Neural progenitor cell (in vitro differentiated cells): Measurements from ENCODE around the gene LRRC18. TPM values are rescaled to one million over a fixed set of nuclear protein-coding genes. Genes with fewer than 3 reads are reported as not detected.

Experiments
- DNase-seq: peaks from one replicate; pipeline ENCODE4 v3.0.0-alpha.2; 2016; ENCODE audit warnings: low spot score
- H2AFZ ChIP-seq: fragments of 200-600 bp; sonication (generic); replicated peaks from 2 replicates; pipeline ENCODE4 v1.6.1; 2016; ENCODE audit warnings: antibody characterized with exemption
- H3F3A ChIP-seq: fragments of 200-600 bp; sonication (generic); 2 replicates; pipeline ENCODE4 v1.6.1; 2016; ENCODE audit warnings: antibody characterized with exemption, low read depth
- H3K27ac ChIP-seq: fragments of 200-600 bp; sonication (generic); 2 replicates; pipeline ENCODE4 v1.5.1; 2016; ENCODE audit warnings: mild to moderate bottlenecking
- H3K27me3 ChIP-seq: fragments of 200-600 bp; sonication (generic); 2 replicates; pipeline ENCODE4 v1.6.1; 2016; ENCODE audit warnings: mild to moderate bottlenecking, moderate library complexity
- H3K36me3 ChIP-seq: fragments of 200-600 bp; sonication (generic); 2 replicates; pipeline ENCODE4 v1.5.1; 2016
- H3K4me1 ChIP-seq: fragments of 200-600 bp; sonication (generic); 2 replicates; pipeline ENCODE4 v1.6.1; 2016; ENCODE audit warnings: mixed run types
- H3K4me2 ChIP-seq: fragments of 200-600 bp; sonication (generic); 2 replicates; pipeline ENCODE4 v1.6.1; 2016
- H3K4me3 ChIP-seq: fragments of 200-600 bp; sonication (generic); 2 replicates; pipeline ENCODE4 v1.5.1; 2016
- H3K79me2 ChIP-seq: fragments of 200-600 bp; sonication (generic); 2 replicates; pipeline ENCODE4 v1.6.1; 2016; ENCODE audit warnings: low read depth
- H3K9ac ChIP-seq: fragments of 200-600 bp; sonication (generic); 2 replicates; pipeline ENCODE4 v1.6.1; 2016
- H3K9me3 ChIP-seq: fragments of 200-600 bp; sonication (generic); 2 replicates; pipeline ENCODE4 v1.5.1; 2016; ENCODE audit warnings: low read depth
- H4K20me1 ChIP-seq: fragments of 200-600 bp; sonication (generic); 2 replicates; pipeline ENCODE4 v1.6.1; 2016; ENCODE audit warnings: low read depth
- H3K27ac Mint-ChIP-seq: 3 replicates; pipeline ENCODE4 v1.8.0; 2021; ENCODE audit warnings: mixed read lengths
- H3K27me3 Mint-ChIP-seq: 2 replicates; pipeline ENCODE4 v1.8.0; 2022; ENCODE audit warnings: low read depth, mild to moderate bottlenecking, inconsistent platforms, moderate library complexity, mixed read lengths; ENCODE audit not compliant: insufficient read depth
- H3K36me3 Mint-ChIP-seq: 3 replicates; pipeline ENCODE4 v1.8.0; 2021; ENCODE audit warnings: mixed read lengths
- H3K4me1 Mint-ChIP-seq: 3 replicates; pipeline ENCODE4 v1.8.0; 2021; ENCODE audit warnings: mixed read lengths
- H3K4me3 Mint-ChIP-seq: 3 replicates; pipeline ENCODE4 v1.8.0; 2021; ENCODE audit warnings: mild to moderate bottlenecking, moderate library complexity, mixed read lengths
- H3K9me3 Mint-ChIP-seq: 3 replicates; pipeline ENCODE4 v1.8.0; 2020; ENCODE audit warnings: mixed read lengths
- EZH2 ChIP-seq: fragments of 200-600 bp; sonication (generic); IDR thresholded peaks from 2 replicates; pipeline ENCODE4 v1.6.1; 2017; ENCODE audit warnings: antibody characterized with exemption, mild to moderate bottlenecking, moderate library complexity
- EZH2phosphoT487 ChIP-seq: fragments of 200-600 bp; sonication (generic); IDR thresholded peaks from 2 replicates; pipeline ENCODE4 v1.6.1; 2017; ENCODE audit warnings: antibody characterized with exemption
- total RNA-seq: library from RNA; depleted of rRNA; stranded (reverse); fragments of >200 nt; gene quantifications from 2 replicates; pipeline ENCODE4 v1.2.3, GENCODE V29; 2015; ENCODE audit warnings: low replicate concordance
- TF ChIP-seq, protein P1 (sequence below): fragments of 200-600 bp; sonication (generic); IDR thresholded peaks from 2 replicates; pipeline ENCODE4 v1.5.1; 2017; ENCODE audit warnings: antibody characterized with exemption, mild to moderate bottlenecking

LRRC18 gene
- total RNA-seq, 1 donor from 2014 or later: not detected

DNA sequence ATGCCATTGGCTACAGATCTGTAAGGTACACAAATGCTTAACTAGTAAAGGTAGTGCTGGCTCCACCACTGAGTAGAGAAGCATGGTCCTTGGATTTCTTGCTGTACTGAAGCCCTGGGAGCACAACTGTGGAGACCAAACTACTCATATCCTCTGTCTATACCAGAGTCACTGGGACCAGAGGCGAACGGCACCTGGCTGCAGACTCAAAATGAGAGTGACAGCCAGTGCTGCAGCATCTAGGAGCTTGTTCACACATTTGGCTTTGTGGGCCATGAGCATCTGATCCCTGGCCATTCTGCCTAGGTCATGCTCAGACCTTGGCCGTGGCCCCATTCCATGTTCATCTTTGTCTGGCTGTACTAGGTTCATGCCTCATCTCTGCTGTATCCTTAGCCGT is 31.9 kb downstream of the LRRC18 start:
- Mint-ChIP-seq H3K27me3 (peaks cover 8% of the 10 kb centered on the region), H3K9me3 (no peaks in the 10 kb centered on the region), H3K4me1 (no peaks in the 10 kb centered on the region), H3K27ac (no peak overlapping the region), H3K4me3 (no peak overlapping the region), H3K36me3 (no peaks in the 10 kb centered on the region)
- Histone ChIP-seq H3K79me2 (no peaks in the 10 kb centered on the region), H3K27ac (no peak overlapping the region), H3K36me3 (no peaks in the 10 kb centered on the region), H3K27me3 (no peaks in the 10 kb centered on the region), H3K4me3 (no peak overlapping the region), H4K20me1 (no peaks in the 10 kb centered on the region), H3K4me1 (no peaks in the 10 kb centered on the region), H3K9ac (no peak overlapping the region), H3F3A (no peaks in the 10 kb centered on the region), H3K4me2 (no peak overlapping the region), H2AFZ (no peak overlapping the region), H3K9me3 (no peaks in the 10 kb centered on the region)
- DNase-seq: no peak
- TF ChIP-seq, protein P1, sequence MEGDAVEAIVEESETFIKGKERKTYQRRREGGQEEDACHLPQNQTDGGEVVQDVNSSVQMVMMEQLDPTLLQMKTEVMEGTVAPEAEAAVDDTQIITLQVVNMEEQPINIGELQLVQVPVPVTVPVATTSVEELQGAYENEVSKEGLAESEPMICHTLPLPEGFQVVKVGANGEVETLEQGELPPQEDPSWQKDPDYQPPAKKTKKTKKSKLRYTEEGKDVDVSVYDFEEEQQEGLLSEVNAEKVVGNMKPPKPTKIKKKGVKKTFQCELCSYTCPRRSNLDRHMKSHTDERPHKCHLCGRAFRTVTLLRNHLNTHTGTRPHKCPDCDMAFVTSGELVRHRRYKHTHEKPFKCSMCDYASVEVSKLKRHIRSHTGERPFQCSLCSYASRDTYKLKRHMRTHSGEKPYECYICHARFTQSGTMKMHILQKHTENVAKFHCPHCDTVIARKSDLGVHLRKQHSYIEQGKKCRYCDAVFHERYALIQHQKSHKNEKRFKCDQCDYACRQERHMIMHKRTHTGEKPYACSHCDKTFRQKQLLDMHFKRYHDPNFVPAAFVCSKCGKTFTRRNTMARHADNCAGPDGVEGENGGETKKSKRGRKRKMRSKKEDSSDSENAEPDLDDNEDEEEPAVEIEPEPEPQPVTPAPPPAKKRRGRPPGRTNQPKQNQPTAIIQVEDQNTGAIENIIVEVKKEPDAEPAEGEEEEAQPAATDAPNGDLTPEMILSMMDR: no peak
- TF ChIP-seq EZH2: no peak
- no peak for TF ChIP-seq EZH2phosphoT487

GRCh38 chr10:48906841-48907240 is 32.8 kb downstream of the LRRC18 start:
- no peak overlapping the region for H2AFZ ChIP-seq
- H4K20me1 ChIP-seq: no peaks in the 10 kb centered on the region
- peaks cover 8% of the 10 kb centered on the region for H3K27me3 Mint-ChIP-seq
- DNase-seq: no peak
- no peak overlapping the region for H3K4me3 ChIP-seq
- H3K4me1 ChIP-seq: no peaks in the 10 kb centered on the region
- no peaks in the 10 kb centered on the region for H3K27me3 ChIP-seq
- TF ChIP-seq EZH2 (no peak), EZH2phosphoT487 (no peak)
- TF ChIP-seq, protein P1: no peak
- H3K4me3 Mint-ChIP-seq: no peak overlapping the region
- H3K36me3 Mint-ChIP-seq: no peaks in the 10 kb centered on the region
- no peak overlapping the region for H3K27ac Mint-ChIP-seq
- H3K9me3 Mint-ChIP-seq: no peaks in the 10 kb centered on the region
- no peak overlapping the region for H3K4me2 ChIP-seq
- H3K4me1 Mint-ChIP-seq: no peaks in the 10 kb centered on the region
- no peaks in the 10 kb centered on the region for H3K79me2 ChIP-seq
- no peak overlapping the region for H3K27ac ChIP-seq
- H3K9me3 ChIP-seq: no peaks in the 10 kb centered on the region
- H3K9ac ChIP-seq: no peak overlapping the region
- no peaks in the 10 kb centered on the region for H3K36me3 ChIP-seq
- no peaks in the 10 kb centered on the region for H3F3A ChIP-seq

GRCh38 chr10:48905311-48905710 is 34.3 kb downstream of the LRRC18 start:
- no peak for DNase-seq
- Histone ChIP-seq H3K4me1 (no peaks in the 10 kb centered on the region), H3K9ac (no peak overlapping the region), H3K27ac (no peak overlapping the region), H3K9me3 (no peaks in the 10 kb centered on the region), H3F3A (no peaks in the 10 kb centered on the region), H3K4me2 (no peak overlapping the region), H3K36me3 (no peaks in the 10 kb centered on the region), H3K27me3 (no peaks in the 10 kb centered on the region), H4K20me1 (no peaks in the 10 kb centered on the region), H3K79me2 (no peaks in the 10 kb centered on the region), H2AFZ (no peak overlapping the region), H3K4me3 (no peak overlapping the region)
- H3K27ac Mint-ChIP-seq: no peak overlapping the region
- TF ChIP-seq EZH2phosphoT487 (no peak), EZH2 (no peak)
- TF ChIP-seq, protein P1: no peak
- no peaks in the 10 kb centered on the region for H3K9me3 Mint-ChIP-seq
- H3K36me3 Mint-ChIP-seq: no peaks in the 10 kb centered on the region
- peaks cover 8% of the 10 kb centered on the region for H3K27me3 Mint-ChIP-seq
- H3K4me1 Mint-ChIP-seq: no peaks in the 10 kb centered on the region
- no peak overlapping the region for H3K4me3 Mint-ChIP-seq

DNA sequence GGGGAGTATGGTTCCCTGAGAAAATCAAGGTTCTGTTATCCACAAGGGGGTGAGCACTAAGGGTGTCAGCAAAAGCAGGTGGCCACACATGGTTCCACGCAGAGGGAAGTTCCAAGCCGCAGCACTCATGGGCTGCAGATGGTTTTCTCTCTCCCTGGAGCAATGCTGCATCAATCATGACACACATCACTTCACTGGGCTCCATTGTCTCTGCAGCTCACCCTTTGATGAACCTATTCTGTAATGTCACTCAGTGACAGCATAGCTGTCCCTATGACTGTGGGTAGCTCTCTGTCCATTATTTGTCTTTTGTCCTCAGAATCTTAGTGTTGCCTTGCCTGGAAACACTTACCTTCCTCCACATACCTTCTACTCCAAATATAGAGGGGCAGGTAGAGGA is 34.8 kb downstream of the LRRC18 start:
- no peaks in the 10 kb centered on the region for H3K4me1 ChIP-seq
- DNase-seq: no peak
- no peak overlapping the region for H3K4me3 ChIP-seq
- TF ChIP-seq EZH2phosphoT487 (no peak), EZH2 (no peak)
- TF ChIP-seq, protein P1: no peak
- no peaks in the 10 kb centered on the region for H3K27me3 ChIP-seq
- no peak overlapping the region for H3K27ac Mint-ChIP-seq
- no peak overlapping the region for H2AFZ ChIP-seq
- H3K79me2 ChIP-seq: no peaks in the 10 kb centered on the region
- H3F3A ChIP-seq: no peaks in the 10 kb centered on the region
- H3K9me3 ChIP-seq: no peaks in the 10 kb centered on the region
- peaks cover 8% of the 10 kb centered on the region for H3K27me3 Mint-ChIP-seq
- no peaks in the 10 kb centered on the region for H3K4me1 Mint-ChIP-seq
- H3K4me3 Mint-ChIP-seq: no peak overlapping the region
- H3K9ac ChIP-seq: no peak overlapping the region
- no peaks in the 10 kb centered on the region for H3K9me3 Mint-ChIP-seq
- H4K20me1 ChIP-seq: no peaks in the 10 kb centered on the region
- no peak overlapping the region for H3K27ac ChIP-seq
- no peaks in the 10 kb centered on the region for H3K36me3 ChIP-seq
- H3K36me3 Mint-ChIP-seq: no peaks in the 10 kb centered on the region
- no peak overlapping the region for H3K4me2 ChIP-seq
